Trophoblast cell (in vitro differentiated cells and primary cell): ENCODE data around the gene TGFB1I1.

Experiments
- DNase-seq, 2 donors: peaks; one replicate each; pipeline ENCODE4 v3.0.0-alpha.2; 2016
- H2AFZ ChIP-seq: 2 replicates; pipeline ENCODE4 v1.6.1; 2013; ENCODE audit warnings: low read length, moderate library complexity, mild to moderate bottlenecking; ENCODE audit not compliant: insufficient read depth, poor library complexity
- H2AK5ac ChIP-seq: 2 replicates; pipeline ENCODE4 v1.6.1; 2013; ENCODE audit warnings: mild to moderate bottlenecking, low read length
- H2BK120ac ChIP-seq: 2 replicates; pipeline ENCODE4 v1.6.1; 2013; ENCODE audit warnings: low read length, mild to moderate bottlenecking, moderate library complexity; ENCODE audit not compliant: insufficient read depth, poor library complexity
- H2BK12ac ChIP-seq: 2 replicates; pipeline ENCODE4 v1.6.1; 2013; ENCODE audit warnings: mild to moderate bottlenecking, low read length, moderate library complexity
- H2BK5ac ChIP-seq: 2 replicates; pipeline ENCODE4 v1.6.1; 2013; ENCODE audit warnings: low read length, low read depth, moderate library complexity, mild to moderate bottlenecking; ENCODE audit not compliant: poor library complexity
- H3K14ac ChIP-seq: 2 replicates; pipeline ENCODE4 v1.6.1; 2013; ENCODE audit warnings: mild to moderate bottlenecking, low read length
- H3K18ac ChIP-seq: 2 replicates; pipeline ENCODE4 v1.6.1; 2013; ENCODE audit warnings: mild to moderate bottlenecking, low read length
- H3K23ac ChIP-seq: 2 replicates; pipeline ENCODE4 v1.6.1; 2013; ENCODE audit warnings: low read length
- H3K27ac ChIP-seq: 2 replicates; pipeline ENCODE4 v1.5.1; 2013; ENCODE audit warnings: low read depth, mild to moderate bottlenecking, inconsistent platforms, low read length, moderate library complexity
- H3K27me3 ChIP-seq: 2 replicates; pipeline ENCODE4 v1.6.1; 2013; ENCODE audit warnings: inconsistent platforms, mild to moderate bottlenecking, low read length, moderate library complexity; ENCODE audit not compliant: insufficient read depth
- H3K36me3 ChIP-seq, 2 experiments: 1 replicate in 1 of 2; 2 replicates in 1 of 2; pipeline ENCODE4 v1.6.1; 2013; ENCODE audit warnings: low read length in 2 of 2, mild to moderate bottlenecking in 2 of 2, moderate library complexity in 1 of 2; ENCODE audit not compliant: insufficient read depth in 2 of 2, control insufficient read depth in 1 of 2
- H3K4ac ChIP-seq: 2 replicates; pipeline ENCODE4 v1.6.1; 2013; ENCODE audit warnings: low read depth, mild to moderate bottlenecking, low read length, moderate library complexity
- H3K4me1 ChIP-seq, 2 experiments: 1 replicate in 1 of 2; 2 replicates in 1 of 2; pipeline ENCODE4 v1.6.1; 2013; ENCODE audit warnings: low read length in 2 of 2, mild to moderate bottlenecking in 2 of 2, moderate library complexity in 1 of 2; ENCODE audit not compliant: insufficient read depth in 2 of 2, control insufficient read depth in 1 of 2
- H3K4me2 ChIP-seq: 2 replicates; pipeline ENCODE4 v1.6.1; 2013; ENCODE audit warnings: inconsistent platforms, mild to moderate bottlenecking, low read length, moderate library complexity
- H3K4me3 ChIP-seq: 2 replicates; pipeline ENCODE4 v1.5.1; 2013; ENCODE audit warnings: mild to moderate bottlenecking, low read depth, low read length, inconsistent platforms
- H3K79me1 ChIP-seq: one replicate; pipeline ENCODE4 v1.6.1; 2013; ENCODE audit warnings: low read length
- H3K79me2 ChIP-seq: 2 replicates; pipeline ENCODE4 v1.6.1; 2013; ENCODE audit warnings: low read length, mild to moderate bottlenecking; ENCODE audit not compliant: control insufficient read depth, insufficient read depth, poor library complexity
- H3K9ac ChIP-seq: 2 replicates; pipeline ENCODE4 v1.6.1; 2013; ENCODE audit warnings: mild to moderate bottlenecking, low read length
- H3K9me3 ChIP-seq: 2 replicates; pipeline ENCODE4 v1.6.1; 2013; ENCODE audit warnings: low read depth, mild to moderate bottlenecking, control low read depth, inconsistent platforms, low read length; ENCODE audit not compliant: insufficient read depth
- H4K12ac ChIP-seq: 2 replicates; pipeline ENCODE4 v1.6.1; 2013; ENCODE audit warnings: low read depth, mild to moderate bottlenecking, low read length, moderate library complexity
- H4K8ac ChIP-seq: 2 replicates; pipeline ENCODE4 v1.6.1; 2013; ENCODE audit warnings: low read depth, mild to moderate bottlenecking, low read length, moderate library complexity
- H4K91ac ChIP-seq: one replicate; pipeline ENCODE4 v1.6.1; 2013; ENCODE audit warnings: low read depth, mild to moderate bottlenecking, low read length, moderate library complexity
- WGBS: extraction: QIAGEN DNeasy Blood & Tissue Kit; methylation state at CpG from one replicate; pipeline ENCODE4 v1.1.7; 2013; ENCODE audit warnings: missing lambda C conversion rate; ENCODE audit not compliant: insufficient read length, insufficient coverage; ENCODE audit errors: extremely low coverage; 5-methylcytosine and 5-hydroxymethylcytosine counted together

The TGFB1I1 gene

DNA sequence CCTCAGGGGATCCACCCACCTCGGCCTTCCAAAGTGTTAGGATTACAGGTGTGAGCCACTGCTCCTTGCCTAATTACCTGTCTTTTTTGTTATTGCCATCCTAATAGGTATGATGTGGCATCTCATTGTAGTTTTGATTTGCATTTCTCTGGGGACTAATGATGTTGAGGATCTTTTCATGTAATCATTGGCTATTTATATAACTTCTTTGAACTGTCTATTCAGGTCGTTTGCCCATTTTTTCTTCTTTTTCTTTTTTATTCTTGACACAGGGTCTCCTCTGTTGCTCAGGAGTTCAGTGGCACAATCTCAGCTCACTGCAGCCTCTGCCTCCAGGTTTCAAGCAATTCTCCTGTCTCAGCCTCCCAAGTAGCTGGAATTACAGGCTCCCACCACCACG is 1.3 kb upstream of the TGFB1I1 start:
- no peak overlapping the region for H3K4me3 ChIP-seq
- H3K23ac ChIP-seq: no peak overlapping the region
- no peak overlapping the region for H2AFZ ChIP-seq
- no peak overlapping the region for H3K14ac ChIP-seq
- no peak overlapping the region for H3K4ac ChIP-seq
- H4K8ac ChIP-seq: no peak overlapping the region
- H2BK12ac ChIP-seq: no peak overlapping the region
- H4K12ac ChIP-seq: no peak overlapping the region
- no peak for DNase-seq
- H2BK5ac ChIP-seq: no peak overlapping the region
- H3K27me3 ChIP-seq: peaks cover 4% of the 10 kb centered on the region
- H3K4me1 ChIP-seq: peaks cover 9 to 12% of the 10 kb centered on the region in 2 experiments
- H2AK5ac ChIP-seq: no peak overlapping the region
- H4K91ac ChIP-seq: no peak overlapping the region
- peaks cover 10% of the 10 kb centered on the region for H3K79me2 ChIP-seq
- no peak overlapping the region for H3K18ac ChIP-seq
- H3K79me1 ChIP-seq: peaks cover 14% of the 10 kb centered on the region
- H3K36me3 ChIP-seq: peaks cover 19 to 25% of the 10 kb centered on the region in 2 experiments
- no CpG with 5 or more reads among the region's 3 CpGs for WGBS
- no peak overlapping the region for H3K27ac ChIP-seq
- no peak overlapping the region for H2BK120ac ChIP-seq
- no peak overlapping the region for H3K4me2 ChIP-seq
- peaks cover 6% of the 10 kb centered on the region for H3K9me3 ChIP-seq
- H3K9ac ChIP-seq: no peak overlapping the region

DNA sequence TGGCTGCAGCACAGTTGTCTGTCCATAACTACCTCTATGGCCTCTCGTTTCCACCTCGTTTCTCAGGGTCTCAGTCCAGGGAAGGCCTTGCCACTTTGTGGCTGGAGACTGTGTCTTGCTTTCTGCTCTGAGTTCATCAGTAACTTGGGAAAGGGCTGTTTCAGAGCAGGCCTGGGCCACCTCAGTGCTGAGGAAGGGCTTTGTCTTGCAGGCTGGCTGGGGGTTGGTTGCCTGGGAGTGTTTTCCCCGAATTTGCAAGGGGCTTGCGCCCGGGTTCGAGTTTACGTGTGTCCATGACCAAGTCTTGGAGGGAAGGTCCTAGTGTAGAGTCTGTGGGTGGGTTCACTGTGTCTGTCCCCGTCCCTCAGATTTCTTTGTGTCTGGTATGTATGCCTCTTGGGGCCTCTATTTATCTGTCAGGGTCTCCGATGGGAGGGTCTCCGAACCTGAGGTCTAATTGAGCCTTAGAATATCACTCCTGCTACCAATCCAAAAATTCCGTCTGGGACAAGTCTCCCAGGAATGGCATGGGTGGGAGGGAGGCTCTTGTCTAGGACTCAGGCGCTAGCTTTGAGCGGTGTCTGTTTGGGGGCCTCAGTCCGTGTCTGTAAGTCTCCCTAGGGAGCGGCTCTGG is 594 bp upstream of the TGFB1I1 start:
- Histone ChIP-seq H3K9ac (peak overlapping the region; percentile 63), H3K79me2 (peaks cover 10% of the 10 kb centered on the region), H3K4ac (peak overlapping the region; percentile 6), H4K91ac (peak overlapping the region; percentile 64), H3K36me3 (peaks cover 16 to 18% of the 10 kb centered on the region in 2 experiments), H3K14ac (peak overlapping the region; percentile 15), H3K4me3 (peak overlapping the region; percentile 60), H2BK120ac (no peak overlapping the region), H3K18ac (no peak overlapping the region), H4K8ac (peak overlapping the region; percentile 85), H2AK5ac (no peak overlapping the region), H2BK12ac (no peak overlapping the region), H3K79me1 (peaks cover 14% of the 10 kb centered on the region), H3K4me1 (peaks cover 12 to 14% of the 10 kb centered on the region in 2 experiments), H3K9me3 (peaks cover 3% of the 10 kb centered on the region), H3K27ac (no peak overlapping the region), H3K4me2 (peak overlapping the region; percentile 51), H2BK5ac (no peak overlapping the region), H3K27me3 (peaks cover 6% of the 10 kb centered on the region), H3K23ac (no peak overlapping the region), H2AFZ (no peak overlapping the region), H4K12ac (peak overlapping the region; percentile 5)
- WGBS: no CpG with 5 or more reads among the region's 15 CpGs
- DNase-seq: no peak

DNA sequence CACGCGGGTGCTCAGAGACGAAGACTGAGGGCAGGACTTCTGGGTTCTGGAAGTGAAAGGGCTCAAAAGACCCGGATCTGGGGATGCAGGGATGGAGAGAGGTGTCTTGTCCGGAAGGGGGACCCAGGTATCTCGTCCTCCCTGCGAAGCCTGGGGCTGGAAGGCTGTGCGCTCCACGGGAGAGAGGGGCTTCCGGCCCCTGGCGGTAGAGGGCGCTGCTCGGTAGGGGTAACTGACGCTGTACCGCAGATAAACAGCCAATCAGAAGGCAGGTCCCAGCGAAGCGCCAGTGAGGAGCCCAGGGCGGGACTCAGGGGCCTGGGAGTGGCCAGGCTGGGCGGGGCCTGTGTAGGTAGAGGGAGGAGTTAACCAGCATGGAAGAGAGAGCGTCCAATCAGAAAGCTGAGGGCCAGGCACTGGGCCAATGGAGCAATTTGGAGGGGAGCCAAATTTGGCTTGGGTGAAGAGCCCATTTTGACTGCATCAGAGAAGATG is 804 bp downstream of the TGFB1I1 start:
- peak overlapping the region; percentile 82 for H4K91ac ChIP-seq
- H3K4me1 ChIP-seq: peaks cover 17 to 19% of the 10 kb centered on the region in 2 experiments
- H4K12ac ChIP-seq: peak overlapping the region; percentile 28
- no peak overlapping the region for H3K23ac ChIP-seq
- peak; percentile 33 to 38 for DNase-seq
- peak overlapping the region; percentile 75 for H3K4me3 ChIP-seq
- H3K4ac ChIP-seq: no peak overlapping the region
- peak overlapping the region; percentile 68 for H2AFZ ChIP-seq
- no peak overlapping the region for H2BK5ac ChIP-seq
- H3K14ac ChIP-seq: peak overlapping the region; percentile 61
- H3K4me2 ChIP-seq: peak overlapping the region; percentile 59
- peaks cover 12% of the 10 kb centered on the region for H3K79me2 ChIP-seq
- no peak overlapping the region for H3K9ac ChIP-seq
- peak overlapping the region; percentile 48 for H2BK120ac ChIP-seq
- H3K36me3 ChIP-seq: peaks cover 19% of the 10 kb centered on the region in 2 experiments
- H3K79me1 ChIP-seq: peaks cover 17% of the 10 kb centered on the region
- peak overlapping the region; percentile 66 for H3K18ac ChIP-seq
- peak overlapping the region; percentile 87 for H4K8ac ChIP-seq
- peaks cover 5% of the 10 kb centered on the region for H3K9me3 ChIP-seq
- WGBS: no CpG with 5 or more reads among the region's 20 CpGs
- H2AK5ac ChIP-seq: peak overlapping the region; percentile 9
- H3K27ac ChIP-seq: no peak overlapping the region
- H3K27me3 ChIP-seq: peaks cover 10% of the 10 kb centered on the region
- H2BK12ac ChIP-seq: no peak overlapping the region

DNA sequence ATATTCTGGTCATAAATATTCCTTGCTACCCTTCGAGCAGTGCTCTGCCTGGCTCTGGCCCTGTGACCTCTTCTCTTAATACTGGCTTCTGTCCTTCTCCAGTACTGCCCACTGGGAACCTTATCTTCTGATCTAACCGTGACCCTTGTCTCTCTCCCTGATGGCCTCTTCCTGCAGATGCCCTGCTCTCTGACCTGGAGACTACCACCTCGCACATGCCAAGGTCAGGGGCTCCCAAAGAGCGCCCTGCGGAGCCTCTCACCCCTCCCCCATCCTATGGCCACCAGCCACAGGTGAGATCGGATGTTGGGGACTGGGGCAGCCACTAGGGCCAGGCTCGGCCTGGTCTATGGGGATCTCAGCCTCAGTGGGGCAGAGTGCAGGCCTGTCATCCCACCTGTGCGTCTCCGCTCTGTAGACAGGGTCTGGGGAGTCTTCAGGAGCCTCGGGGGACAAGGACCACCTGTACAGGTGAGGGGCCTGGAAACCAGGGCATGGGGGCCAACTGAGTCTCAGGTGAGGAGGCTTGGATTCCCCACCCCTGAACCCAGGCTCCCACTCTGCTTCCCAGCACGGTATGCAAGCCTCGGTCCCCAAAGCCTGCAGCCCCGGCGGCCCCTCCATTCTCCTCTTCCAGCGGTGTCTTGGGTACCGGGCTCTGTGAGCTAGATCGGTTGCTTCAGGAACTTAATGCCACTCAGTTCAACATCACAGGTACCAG is 1.5 kb downstream of the TGFB1I1 start:
- Histone ChIP-seq H2BK12ac (no peak overlapping the region), H3K79me2 (peaks cover 12% of the 10 kb centered on the region), H3K9ac (no peak overlapping the region), H3K79me1 (peaks cover 17% of the 10 kb centered on the region), H3K18ac (no peak overlapping the region), H3K27me3 (peaks cover 10% of the 10 kb centered on the region), H3K4me2 (no peak overlapping the region), H2AFZ (no peak overlapping the region), H3K27ac (no peak overlapping the region), H4K91ac (no peak overlapping the region), H3K4me3 (no peak overlapping the region), H3K36me3 (peaks cover 20 to 22% of the 10 kb centered on the region in 2 experiments), H4K12ac (no peak overlapping the region), H4K8ac (no peak overlapping the region), H3K4me1 (peaks cover 17 to 20% of the 10 kb centered on the region in 2 experiments), H2AK5ac (no peak overlapping the region), H3K4ac (no peak overlapping the region), H3K23ac (no peak overlapping the region), H2BK5ac (no peak overlapping the region), H3K14ac (no peak overlapping the region), H2BK120ac (no peak overlapping the region), H3K9me3 (peaks cover 5% of the 10 kb centered on the region)
- WGBS: no CpG with 5 or more reads among the region's 17 CpGs
- DNase-seq: no peak
